HepG2 (cell line): ENCODE measurements around the gene AKAP1. TPM values are rescaled to one million over a fixed set of nuclear protein-coding genes. Genes with fewer than 3 reads are reported as not detected.

Experiments used
- GLI4 ChIP-seq: sonication (generic); formaldehyde crosslinking; IDR thresholded peaks from 2 replicates; pipeline ENCODE4 v1.5.1; 2020; ENCODE audit warnings: missing genetic modification reagents, mild to moderate bottlenecking, moderate library complexity, borderline replicate concordance
- HNRNPK ChIP-seq: fragments of 200-400 bp; formaldehyde crosslinking; IDR thresholded peaks from 2 replicates; pipeline ENCODE4 v1.6.1; 2018; ENCODE audit warnings: low read length, low read depth, moderate library complexity, mild to moderate bottlenecking; ENCODE audit not compliant: poor library complexity, severe bottlenecking
- IRF1 ChIP-seq: sonication (generic); formaldehyde crosslinking; IDR thresholded peaks from 2 replicates; pipeline ENCODE4 v1.4.0; 2020; ENCODE audit warnings: low read depth, mild to moderate bottlenecking, missing genetic modification reagents
- JUN ChIP-seq: sonication (generic); formaldehyde crosslinking; IDR thresholded peaks from 2 replicates; pipeline ENCODE4 v1.4.0; 2020; ENCODE audit warnings: mild to moderate bottlenecking, missing genetic modification reagents
- KDM5B ChIP-seq: sonication (generic); formaldehyde crosslinking; IDR thresholded peaks from 2 replicates; pipeline ENCODE4 v1.4.0; 2020; ENCODE audit warnings: missing genetic modification reagents, mild to moderate bottlenecking, borderline replicate concordance
- MAZ ChIP-seq, 2 experiments: sonication (generic) in 1 of 2; formaldehyde crosslinking in 1 of 2; IDR thresholded peaks; 2 replicates each; pipeline versions ENCODE4 v1.5.0 to v1.6.1; 2012 to 2020; ENCODE audit warnings: low read depth in 2 of 2, mild to moderate bottlenecking in 2 of 2, borderline replicate concordance in 1 of 2, improper control_type of control experiment in 1 of 2, low read length in 1 of 2, missing genetic modification reagents in 1 of 2, moderate library complexity in 1 of 2
- MEIS1 ChIP-seq: sonication (generic); formaldehyde crosslinking; IDR thresholded peaks from 2 replicates; pipeline ENCODE4 v1.9.0; 2021; ENCODE audit warnings: mild to moderate bottlenecking, missing genetic modification reagents, moderate library complexity, borderline replicate concordance
- MXD3 ChIP-seq: IDR thresholded peaks from 2 replicates; pipeline ENCODE4 v1.6.1; 2016; ENCODE audit warnings: mild to moderate bottlenecking, missing biosample characterization, missing genetic modification reagents
- PATZ1 ChIP-seq: sonication (generic); formaldehyde crosslinking; IDR thresholded peaks from 2 replicates; pipeline ENCODE4 v1.4.0; 2020; ENCODE audit warnings: missing genetic modification reagents
- POLR2AphosphoS5 ChIP-seq: IDR thresholded peaks from 2 replicates; pipeline ENCODE4 v1.6.1; 2012; ENCODE audit warnings: low read depth, low read length
- SAP130 ChIP-seq: IDR thresholded peaks from 2 replicates; pipeline ENCODE4 v1.6.1; 2016; ENCODE audit warnings: low read depth
- STAT5B ChIP-seq: sonication (generic); formaldehyde crosslinking; IDR thresholded peaks from 2 replicates; pipeline ENCODE4 v1.4.0; 2020; ENCODE audit warnings: missing genetic modification reagents
- TBP ChIP-seq: sonication (generic); formaldehyde crosslinking; IDR thresholded peaks from 2 replicates; pipeline ENCODE4 v1.5.0; 2020; ENCODE audit warnings: missing genetic modification reagents
- TMF1 ChIP-seq: sonication (generic); formaldehyde crosslinking; IDR thresholded peaks from 2 replicates; pipeline ENCODE4 v1.8.1; 2022; ENCODE audit warnings: low read depth, missing genetic modification reagents
- ZNF326 ChIP-seq: sonication (generic); formaldehyde crosslinking; IDR thresholded peaks from 2 replicates; pipeline ENCODE4 v1.4.0; 2020; ENCODE audit warnings: missing genetic modification reagents, borderline replicate concordance
- ZNF362 ChIP-seq: sonication (generic); formaldehyde crosslinking; IDR thresholded peaks from 2 replicates; pipeline ENCODE4 v1.4.0; 2020; ENCODE audit warnings: missing genetic modification reagents, mild to moderate bottlenecking, borderline replicate concordance
- ZNF552 ChIP-seq: sonication (generic); formaldehyde crosslinking; IDR thresholded peaks from 2 replicates; pipeline ENCODE4 v1.9.0; 2022; ENCODE audit warnings: missing genetic modification reagents, mild to moderate bottlenecking, borderline replicate concordance
- ZNF687 ChIP-seq: sonication (generic); formaldehyde crosslinking; IDR thresholded peaks from 2 replicates; pipeline ENCODE4 v1.5.1; 2020; ENCODE audit warnings: mild to moderate bottlenecking, missing genetic modification reagents, moderate library complexity
- polyA plus RNA-seq, 8 experiments: library from polyadenylated mRNA; depleted of rRNA in 3 of 8; stranded (reverse) in 7 of 8; unstranded in 1 of 8; fragments of >200 nt; fragmentation: Illumina TruSeq in 4 of 8; extraction: Trizol in 4 of 8; gene quantifications; 2 replicates each; pipeline versions ENCODE4 v1.2.1 to v1.2.3, GENCODE V29; 2011 to 2016; ENCODE audit warnings: low read depth in 4 of 8, missing spikeins in 1 of 8, mixed read lengths in 1 of 8; ENCODE audit not compliant: insufficient read depth in 1 of 8
- total RNA-seq, 5 experiments: library from RNA; depleted of rRNA; stranded (reverse); fragments of >200 nt; fragmentation: Illumina TruSeq; extraction: Trizol; gene quantifications; 2 replicates each; pipeline ENCODE4 v1.2.3, GENCODE V29; 2016; ENCODE audit warnings: low read depth in 1 of 5

Gene AKAP1
- total and polyA plus RNA-seq, 2 of the 13 experiments (the other 11 are each of a cell fraction or from before 2014, with no cell fraction given): 101 to 131 TPM

- TF ChIP-seq GLI4 (CRISPR knock-in tag) (no peak; the same call in 1 of the 2 replicates), ZNF687 (CRISPR knock-in tag) (peak; percentile 94), MEIS1 (0 out of 2 replicates have a peak, but pooled peaks have one; percentile 20), STAT5B (CRISPR knock-in tag) (0 out of 2 replicates have a peak, but pooled peaks have one; percentile 6), KDM5B (peak; percentile 95; the same call in 1 of the 2 replicates), PATZ1 (CRISPR knock-in tag) (no peak; the same call in 1 of the 2 replicates), ZNF552 (CRISPR knock-in tag) (0 out of 2 replicates have a peak, but pooled peaks have one; percentile 44), ZNF362 (0 out of 2 replicates have a peak, but pooled peaks have one; percentile 16), ZNF326 (CRISPR knock-in tag) (no peak), MAZ (IDR thresholded peaks at IDR 0.05; ENCODE audit: borderline replicate concordance, low read depth, low read length) (no peak; the same call in 1 of the 2 replicates), MAZ (CRISPR knock-in tag; IDR thresholded peaks at IDR 0.05; ENCODE audit: low read depth) (no peak), TBP (CRISPR knock-in tag) (no peak), TMF1 (0 out of 2 replicates have a peak, but pooled peaks have one; percentile 22), HNRNPK (no peak), IRF1 (CRISPR knock-in tag) (0 out of 2 replicates have a peak, but pooled peaks have one; percentile 7), POLR2AphosphoS5 (0 out of 2 replicates have a peak, but pooled peaks have one; percentile 30), JUN (CRISPR knock-in tag) (0 out of 2 replicates have a peak, but pooled peaks have one; percentile 10), SAP130 (peak; percentile 46; the same call in 1 of the 2 replicates), MXD3 (CRISPR knock-in tag) (no peak; the same call in 1 of the 2 replicates)
Observed at GRCh38 chr17:57086069-57086930, 1.3 kb downstream of the AKAP1 start (continued).
